HL-60/S4 treated with phorbol 12-myristate 13-acetate at 8.2 ng/mL for 4 days and 3 days (cell line): ENCODE results near the gene ZDHHC22.

Experiments
- in situ Hi-C: fragments of 300-500 bp; cut with MboI; formaldehyde crosslinking; loops from 2 replicates; pipeline ENCODE4 v1.15.0; 2022; ENCODE audit warnings: low sequenced_read_pairs

ZDHHC22 gene

DNA sequence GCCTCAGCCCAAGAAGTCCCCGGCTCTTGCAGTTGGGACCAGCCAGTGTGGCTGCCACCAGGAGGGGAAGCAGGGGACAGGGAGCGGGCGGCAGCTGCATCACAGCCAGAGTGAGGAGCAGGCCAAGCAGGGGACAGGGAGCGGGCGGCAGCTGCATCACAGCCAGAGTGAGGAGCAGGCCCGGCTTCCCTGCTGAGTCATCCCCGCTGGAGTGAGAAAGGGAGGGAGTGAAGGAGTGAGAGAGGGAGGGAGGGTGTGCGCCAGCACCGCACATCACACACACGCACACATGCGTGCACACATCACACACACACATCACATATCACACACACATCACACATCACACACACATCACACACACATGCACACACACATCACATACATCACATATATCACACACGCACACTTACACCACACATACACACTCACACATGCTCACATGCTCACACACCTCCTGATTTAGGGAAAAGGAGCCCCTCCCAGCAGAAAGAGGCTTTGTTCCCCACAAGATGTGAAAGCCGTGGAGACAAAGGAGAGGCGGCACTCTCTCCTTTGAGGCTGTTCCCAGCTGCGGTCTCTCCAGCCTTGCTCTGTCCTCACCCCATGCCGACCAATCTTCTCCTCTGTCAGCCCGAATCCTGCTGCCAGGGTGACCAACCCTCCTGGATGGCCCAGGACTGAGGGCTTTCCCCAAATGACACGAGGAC, 16.7 kb upstream of the ZDHHC22 start:
- in situ Hi-C loops: no loop called here

DNA sequence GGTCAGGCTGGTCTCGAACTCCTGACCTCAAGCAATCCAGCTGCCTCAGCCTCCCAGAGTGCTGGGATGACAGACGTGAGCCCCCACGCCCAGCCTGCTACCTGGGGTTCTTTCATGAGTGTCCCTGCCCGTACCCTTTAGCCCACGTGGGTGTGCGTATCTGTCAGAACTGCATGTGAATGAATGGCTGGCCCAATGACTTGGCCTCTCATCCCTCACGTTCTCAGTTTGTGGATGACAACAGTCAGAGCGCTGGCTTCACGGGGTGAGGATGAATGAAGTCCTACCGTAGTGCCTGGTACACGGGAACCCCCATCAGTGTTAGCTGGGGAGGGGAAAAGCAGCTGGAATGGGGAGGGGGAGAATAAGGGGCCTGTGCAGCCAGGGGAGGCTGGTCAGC, 16.1 kb upstream of the ZDHHC22 start:
- in situ Hi-C loops: no loop called here

DNA sequence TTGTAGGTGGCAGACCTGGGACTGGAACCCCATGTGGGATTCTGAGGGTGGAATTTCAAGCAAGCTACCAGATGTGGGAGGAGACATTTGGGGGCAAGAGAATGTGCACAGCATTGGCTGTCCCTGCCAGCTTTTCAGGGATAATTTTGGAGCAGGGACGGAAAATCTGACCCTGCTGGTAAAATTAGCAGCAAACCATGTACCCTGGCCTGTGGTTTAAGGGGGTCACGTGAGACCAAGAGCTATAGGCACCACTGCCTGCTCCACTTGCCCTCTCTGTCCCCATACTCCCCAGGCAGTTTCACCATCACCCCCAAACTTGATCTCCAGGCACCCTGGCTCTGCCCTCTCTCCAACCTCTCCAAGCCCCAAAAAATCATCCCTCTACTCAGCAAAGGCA, 13.5 kb upstream of the ZDHHC22 start:
- in situ Hi-C loops: no loop called here

DNA sequence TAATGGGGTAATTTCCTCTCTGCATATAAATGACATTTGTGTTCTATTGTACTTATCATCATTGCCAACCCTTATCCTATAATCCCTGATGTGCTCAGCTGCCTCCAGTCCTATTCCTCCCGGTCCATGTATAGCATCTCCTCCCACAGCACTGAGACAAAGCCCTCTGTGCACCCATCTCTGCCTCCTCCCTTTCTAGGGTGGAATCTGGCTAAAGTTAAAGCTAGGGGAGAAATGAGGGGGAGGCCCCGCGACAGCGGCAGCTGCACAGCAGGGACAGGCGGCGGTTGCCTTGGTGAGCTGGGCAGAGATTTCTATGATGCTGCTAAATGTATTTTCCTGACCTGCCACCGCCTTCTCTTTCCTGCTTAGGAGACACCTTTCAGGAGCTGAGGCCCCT, 12.8 kb upstream of the ZDHHC22 start:
- in situ Hi-C loops: no loop called here

DNA sequence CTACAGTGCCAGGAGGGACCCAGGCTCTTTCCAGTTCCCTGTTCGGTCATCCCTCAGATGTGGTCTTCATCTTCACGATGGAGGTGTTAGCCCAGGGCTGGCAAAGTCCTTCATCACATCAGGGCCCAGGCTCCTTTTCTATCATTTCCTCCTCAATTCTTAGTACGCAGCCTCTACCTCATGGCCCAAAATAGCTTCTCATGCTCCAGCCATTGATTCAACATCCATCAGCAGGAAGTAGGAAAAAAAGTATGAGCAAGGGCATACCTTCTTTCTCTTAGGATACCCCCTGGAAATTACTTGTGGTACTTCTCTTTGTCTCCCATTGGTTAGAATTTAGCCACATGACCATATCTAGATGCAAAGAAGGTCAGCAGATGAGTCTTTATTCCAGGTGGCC, 12.2 kb upstream of the ZDHHC22 start:
- in situ Hi-C loops: no loop called here

DNA sequence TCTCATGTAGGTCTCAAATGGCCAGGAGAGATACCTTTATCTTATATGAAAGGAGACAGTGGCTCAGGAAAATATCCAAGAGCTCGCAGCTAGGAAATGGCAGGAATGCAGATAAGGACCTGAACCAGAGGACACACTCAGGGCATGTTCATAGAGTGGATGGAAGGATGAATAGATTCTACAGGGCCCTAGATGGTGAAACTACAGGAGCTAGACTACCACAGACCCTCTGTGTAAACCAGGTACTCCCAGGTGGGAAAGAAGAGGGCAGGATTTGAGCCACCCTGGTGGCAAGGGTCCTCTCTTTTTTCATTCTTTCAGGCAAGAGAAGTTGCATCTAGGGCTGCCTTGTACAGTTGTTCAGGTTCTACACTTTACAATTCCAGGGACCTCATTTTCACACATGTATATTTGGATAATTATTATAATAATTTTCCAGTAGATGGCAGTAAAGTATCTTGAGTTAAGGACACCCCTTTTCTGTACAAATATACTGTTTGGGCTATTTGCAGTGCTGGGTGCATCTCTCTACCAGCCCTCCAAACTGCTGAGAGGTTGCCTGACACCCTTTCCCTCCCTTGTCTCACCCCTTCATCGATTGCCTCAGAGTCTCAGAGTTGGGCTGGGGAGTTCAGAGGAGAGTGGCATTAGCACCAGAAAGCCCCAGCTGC, 10.5 kb upstream of the ZDHHC22 start:
- in situ Hi-C loops: no loop called here

DNA sequence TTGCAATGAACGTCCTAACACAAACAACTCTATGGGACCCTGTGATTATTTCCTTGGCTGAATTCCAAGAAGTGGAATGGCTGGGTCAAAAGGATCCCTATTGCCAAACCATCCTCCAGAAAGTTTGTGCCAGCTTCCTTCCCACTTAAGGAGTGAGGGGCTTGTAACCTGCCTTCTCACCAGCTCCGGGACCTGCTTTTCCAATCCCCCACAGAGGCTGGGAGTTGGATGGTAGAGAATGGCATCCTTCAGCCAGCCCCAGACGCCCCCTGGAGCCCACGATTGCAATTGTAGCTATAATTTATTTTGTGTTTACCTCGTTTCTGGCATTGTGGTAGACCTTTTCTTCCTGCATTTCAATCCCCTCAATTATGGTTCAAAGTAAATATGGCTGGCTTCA, 9.7 kb upstream of the ZDHHC22 start:
- in situ Hi-C loops: no loop called here

DNA sequence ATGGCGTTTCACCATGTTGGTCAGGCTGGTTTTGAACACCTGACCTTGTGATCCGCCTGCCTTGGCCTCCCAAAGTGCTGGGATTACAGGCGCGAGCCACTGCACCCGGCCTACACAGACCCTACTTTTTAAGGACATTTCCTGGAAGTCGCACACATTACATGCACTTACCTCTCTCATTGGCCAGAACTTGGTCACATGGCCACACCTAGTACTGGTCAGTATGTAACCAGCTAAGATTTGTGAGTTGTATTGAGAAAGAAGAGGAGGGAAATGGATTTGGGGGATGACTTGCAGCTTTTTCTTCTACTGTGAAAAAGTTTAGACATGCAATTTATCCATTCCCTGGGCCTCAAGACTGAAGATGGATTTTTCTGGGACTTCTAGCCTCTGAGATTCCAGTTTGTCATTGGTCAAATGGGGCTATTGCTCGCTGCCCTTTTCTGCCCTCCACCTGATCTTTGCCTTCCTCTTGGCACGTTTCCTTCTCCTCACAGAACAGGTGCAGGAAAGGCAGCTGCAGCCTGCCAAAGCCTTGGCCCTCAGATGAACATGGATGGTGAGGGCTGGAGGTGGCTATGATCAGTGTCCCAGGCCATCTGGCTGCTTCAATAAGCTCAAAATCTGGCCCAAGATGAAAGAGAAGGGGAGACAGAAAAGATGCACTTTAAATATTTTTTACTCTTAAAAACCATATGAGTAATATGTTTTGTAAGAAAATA, 7.1 kb upstream of the ZDHHC22 start:
- in situ Hi-C loops: loop anchor here (25.0 kb wide), 1 partner anchor 164 kb away; the partner anchor contains the start of genes GSTZ1 and POMT2

DNA sequence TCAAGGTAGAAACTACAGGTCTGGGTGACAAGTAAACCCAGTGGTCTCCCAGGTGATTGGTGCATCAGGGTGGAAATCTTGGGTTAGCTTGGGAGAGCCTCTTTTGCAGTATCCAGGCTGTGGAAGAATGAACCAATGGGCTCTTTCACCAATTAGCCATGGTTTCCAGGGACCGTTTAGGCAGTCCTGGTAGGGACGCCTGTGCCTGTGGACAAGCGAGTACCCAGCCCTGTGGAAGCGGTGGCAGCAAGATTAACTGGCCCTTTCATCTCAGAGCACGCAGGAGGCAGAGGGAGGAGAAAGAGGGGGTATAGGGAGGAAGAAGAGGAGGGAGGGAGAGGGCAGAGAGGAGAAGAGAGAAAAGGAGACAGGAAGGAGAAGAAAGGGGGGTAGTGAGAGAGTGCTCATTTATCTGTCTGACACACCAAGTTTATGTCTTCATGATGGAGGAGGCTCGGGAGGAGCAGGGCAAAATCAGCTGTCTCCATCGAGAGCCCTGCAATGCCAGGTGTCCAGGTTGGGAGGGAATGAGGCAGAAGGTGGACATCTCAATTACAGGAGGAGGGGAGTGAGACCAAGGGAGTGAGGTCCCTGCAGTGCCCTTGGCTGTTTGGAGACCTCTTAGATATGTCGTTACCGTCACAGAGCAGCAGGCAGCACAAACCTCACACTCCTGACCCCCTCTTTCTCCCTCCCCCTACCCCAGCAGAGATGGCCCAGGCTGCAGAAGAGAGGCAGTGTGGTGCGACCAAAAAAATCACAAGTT, 4.6 kb upstream of the ZDHHC22 start:
- in situ Hi-C loops: loop anchor here (25.0 kb wide), 1 partner anchor 166 kb away; the partner anchor contains the start of genes GSTZ1 and POMT2

DNA sequence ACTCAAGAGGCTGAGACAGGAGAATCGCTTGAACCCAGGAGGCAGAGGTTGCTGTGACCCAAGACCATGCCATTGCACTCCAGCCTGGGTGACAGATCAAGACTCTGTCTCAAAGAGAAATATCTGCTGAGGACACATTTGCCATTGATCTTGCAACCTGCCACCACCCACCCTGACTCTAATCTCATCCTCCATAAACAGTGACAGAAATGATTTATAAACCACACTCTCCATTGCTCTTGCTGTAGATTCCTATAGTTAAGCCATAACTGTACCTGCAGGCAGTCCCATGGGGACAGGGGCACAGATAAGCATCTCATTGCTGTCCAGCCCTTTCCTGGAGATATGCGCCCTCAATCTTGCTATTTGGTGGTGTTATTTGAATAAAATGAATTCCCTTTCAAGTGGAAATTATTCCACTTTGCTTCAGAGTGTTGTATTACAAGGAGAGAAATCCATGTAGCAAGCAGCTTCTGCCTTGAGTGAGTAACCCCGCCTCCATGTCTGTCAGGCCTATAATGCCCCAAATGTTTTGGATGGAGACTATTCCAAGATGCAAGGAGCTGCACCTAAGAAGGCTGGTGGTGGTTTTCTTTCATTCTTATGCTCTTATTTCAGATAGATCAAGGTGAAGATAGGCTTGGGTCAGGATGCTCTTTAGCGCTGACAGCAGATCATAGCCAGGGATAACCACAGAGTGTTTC, 3.0 kb upstream of the ZDHHC22 start:
- in situ Hi-C loops: loop anchor here (25.0 kb wide), 1 partner anchor 168 kb away; the partner anchor contains the start of genes GSTZ1 and POMT2

DNA sequence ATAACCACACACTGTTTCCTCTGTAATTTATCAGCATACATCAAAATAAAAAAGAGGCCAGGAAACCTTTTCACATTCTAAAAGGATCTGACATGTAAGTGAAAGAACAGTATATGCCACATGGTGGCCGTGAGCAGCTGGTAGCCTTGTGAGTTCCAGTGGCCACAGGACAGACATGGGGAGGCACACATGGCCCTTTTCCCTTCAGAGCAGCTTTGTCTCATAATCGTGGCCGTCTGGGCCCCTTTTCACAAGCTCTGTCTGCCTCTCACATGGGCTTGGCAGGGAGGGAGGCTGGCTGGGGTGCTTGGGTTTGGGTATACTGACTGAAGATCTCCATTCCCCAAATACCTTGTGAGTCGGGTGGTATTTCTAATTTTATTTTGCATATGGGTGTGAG, 1.5 kb upstream of the ZDHHC22 start:
- in situ Hi-C loops: loop anchor here (25.0 kb wide), 1 partner anchor 169 kb away; the partner anchor contains the start of genes GSTZ1 and POMT2

DNA sequence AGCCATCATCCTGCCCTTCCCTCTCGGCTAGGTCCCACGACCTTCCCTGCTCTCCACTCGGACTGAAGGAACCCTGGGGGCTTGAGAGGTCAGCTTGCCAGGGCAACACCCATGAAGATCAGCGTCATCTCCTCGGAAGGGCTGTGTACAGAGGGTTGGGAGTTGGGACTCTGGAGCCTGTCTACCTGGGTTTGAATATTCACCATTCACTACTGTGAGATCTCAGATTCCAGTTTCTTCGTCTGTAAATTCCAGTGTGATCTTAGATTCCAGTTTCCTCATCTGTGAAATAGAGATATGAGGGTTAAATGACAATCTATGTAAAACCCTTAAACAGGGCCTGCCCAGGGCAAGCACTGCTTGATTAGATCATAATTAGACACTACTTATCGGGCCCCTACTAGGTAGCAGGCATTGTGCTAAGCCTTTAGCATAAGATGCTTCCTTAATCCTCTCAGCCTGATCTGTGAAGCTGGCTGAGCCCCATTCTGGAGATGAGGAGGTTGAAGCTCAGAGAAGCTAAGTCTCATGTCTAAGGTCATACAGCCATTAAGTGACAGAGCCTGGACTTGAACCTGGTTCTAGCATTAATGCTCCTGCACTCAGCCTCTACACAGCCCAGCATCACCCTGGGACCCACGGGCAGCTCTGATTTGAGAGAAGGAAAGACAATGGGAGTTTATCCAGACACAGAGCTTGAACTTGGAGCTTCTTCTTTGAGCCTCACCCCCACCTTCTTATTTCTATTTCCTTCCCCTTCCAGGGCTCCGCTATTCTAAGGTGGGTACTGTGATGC, 612 bp upstream of the ZDHHC22 start:
- in situ Hi-C loops: loop anchor here (25.0 kb wide), 1 partner anchor 170 kb away; the partner anchor contains the start of genes GSTZ1 and POMT2

DNA sequence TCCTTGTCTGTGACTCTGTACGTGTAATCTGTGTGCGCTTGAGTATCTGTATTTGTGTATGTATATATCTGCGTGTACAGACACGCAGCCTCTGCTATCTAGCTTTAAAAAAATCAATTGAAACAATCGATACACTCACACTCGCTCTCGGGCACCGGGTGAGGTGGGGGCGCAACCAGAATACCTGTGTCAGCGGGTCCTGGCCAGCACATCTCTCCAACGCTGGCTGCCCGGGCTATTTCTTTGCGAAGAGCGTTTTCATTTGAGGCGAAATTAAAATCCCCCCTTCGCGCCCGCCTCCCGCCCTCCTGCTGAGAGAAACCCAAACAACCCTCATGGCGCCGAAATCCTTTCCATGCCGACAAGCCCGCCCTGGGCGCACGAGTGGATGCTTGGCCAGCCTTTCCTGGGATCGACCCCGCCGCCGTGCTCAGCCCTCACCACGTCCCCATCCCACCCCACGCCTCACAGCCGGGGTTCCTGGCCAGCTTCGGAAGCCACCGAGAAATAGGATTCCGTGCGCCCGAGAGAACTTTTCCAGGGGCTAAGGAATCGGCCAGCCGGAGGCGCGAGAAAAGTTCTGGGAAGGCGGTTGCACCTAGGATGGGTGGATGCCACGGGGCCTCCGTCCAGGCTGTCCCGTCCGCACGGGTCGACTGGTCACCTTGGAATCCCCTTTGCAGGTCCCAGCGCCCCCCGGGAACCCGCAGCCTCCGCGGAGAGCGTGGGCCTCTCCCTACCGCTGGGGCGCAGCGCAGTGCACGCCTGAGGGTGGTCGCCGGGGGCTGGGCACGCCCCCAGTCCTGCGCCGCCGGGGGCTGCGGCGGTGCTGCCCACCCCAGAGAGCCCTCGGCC, 1.0 kb downstream of the ZDHHC22 start:
- in situ Hi-C loops: loop anchor here (25.0 kb wide), 1 partner anchor 172 kb away; the partner anchor contains the start of genes GSTZ1 and POMT2

DNA sequence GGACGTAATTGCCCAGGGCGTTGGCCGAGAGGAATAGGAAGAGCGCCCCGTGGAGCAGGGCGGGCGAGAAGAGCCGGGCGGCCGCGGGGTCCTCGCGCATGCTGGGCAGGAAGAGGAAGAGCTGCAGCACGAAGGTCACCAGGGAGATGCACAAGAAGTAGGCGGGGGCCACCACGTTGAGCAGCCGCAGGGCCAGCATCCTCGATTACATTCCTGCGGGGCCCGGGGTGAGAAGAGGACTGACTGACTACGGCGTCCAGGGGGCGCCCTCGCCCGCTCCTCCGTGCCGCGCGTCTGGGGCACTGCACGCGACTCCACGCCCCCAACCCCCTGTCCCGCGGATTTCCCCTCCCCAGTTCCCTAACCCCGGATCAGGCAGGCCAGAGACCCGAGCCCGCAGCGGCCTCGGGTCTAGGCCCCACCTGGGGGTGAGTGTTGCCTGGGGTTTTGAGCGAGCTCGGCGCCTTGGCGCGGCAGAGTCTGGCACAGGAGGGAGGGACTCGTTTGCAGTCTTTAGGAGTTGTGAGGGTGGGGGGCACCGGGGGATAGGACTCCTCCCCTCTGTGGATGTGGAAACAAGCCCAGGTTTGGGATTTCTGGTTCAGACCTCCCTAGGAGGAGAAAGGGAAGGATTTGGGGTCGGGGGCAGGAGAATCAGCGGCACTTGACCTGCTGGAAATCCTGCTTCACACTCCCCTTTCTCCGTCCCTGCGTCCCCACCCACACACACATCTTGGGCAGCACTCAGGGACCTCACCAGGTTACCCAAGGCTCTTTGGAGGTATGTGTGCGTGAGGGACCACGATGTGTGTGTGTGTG, 1.8 kb downstream of the ZDHHC22 start:
- in situ Hi-C loops: loop anchor here (25.0 kb wide), 1 partner anchor 173 kb away; the partner anchor contains the start of genes GSTZ1 and POMT2

DNA sequence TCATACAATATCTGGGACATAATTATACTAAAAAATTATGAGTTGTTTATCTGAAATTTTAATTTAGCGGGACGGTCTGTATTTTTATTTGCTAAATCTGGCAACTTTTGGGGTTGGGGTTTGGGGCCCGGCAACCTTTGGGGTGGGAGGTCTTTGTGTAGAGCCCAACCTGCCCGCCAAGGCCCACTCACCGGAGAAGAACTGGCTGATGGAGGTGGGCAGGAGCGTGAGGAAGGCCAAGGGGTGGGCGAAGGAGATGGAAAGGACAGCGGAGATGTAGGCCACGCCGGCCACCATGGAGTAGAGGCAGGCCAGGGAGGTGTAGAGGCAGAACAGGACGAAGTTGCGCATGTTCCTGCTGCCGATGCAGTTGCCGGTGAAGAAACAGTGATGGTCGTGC, 2.6 kb downstream of the ZDHHC22 start:
- in situ Hi-C loops: loop anchor here (25.0 kb wide), 1 partner anchor 173 kb away; the partner anchor contains the start of genes GSTZ1 and POMT2

DNA sequence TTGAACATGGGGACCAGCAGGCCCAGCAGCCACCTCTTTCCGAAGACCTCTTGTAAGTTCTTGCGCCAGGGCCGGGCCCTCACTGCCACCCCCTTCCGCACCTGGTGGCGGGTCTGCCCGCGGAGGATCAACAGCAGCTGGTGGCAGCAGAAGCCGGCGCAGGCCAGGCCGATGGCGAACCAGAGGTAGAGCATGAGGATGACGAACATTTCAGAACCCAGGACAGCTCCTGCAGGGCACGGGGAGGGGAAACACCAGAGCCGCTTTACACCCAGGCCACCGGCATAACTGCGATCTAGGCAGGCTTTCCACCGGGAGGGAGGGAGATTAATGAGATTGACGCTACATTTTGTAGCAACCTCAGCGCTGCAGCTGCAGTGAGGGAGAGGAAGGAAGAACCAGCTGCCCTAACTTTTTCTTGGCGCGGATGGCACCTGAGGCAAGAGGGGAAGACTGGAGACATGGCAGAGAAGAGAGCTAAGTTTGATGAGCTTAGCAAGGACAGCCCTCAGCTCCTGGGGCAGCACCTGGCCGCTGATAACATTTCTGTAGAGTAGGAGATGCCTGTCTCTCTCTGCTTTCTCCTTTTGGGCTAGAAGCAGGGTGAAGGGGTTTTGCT, 7.8 kb downstream of the ZDHHC22 start:
- in situ Hi-C loops: loop anchor here (25.0 kb wide), 1 partner anchor 178 kb away; the partner anchor contains the start of genes GSTZ1 and POMT2
